Osteoblast (primary cell): ENCODE results near the gene DNAJA3. TPM values are rescaled to one million over a fixed set of nuclear protein-coding genes. Genes with fewer than 3 reads are reported as not detected.

Experiments
- DNase-seq: peaks from one replicate; pipeline ENCODE4 v3.0.0; 2011; ENCODE audit warnings: low spot score, mixed read lengths; ENCODE audit not compliant: insufficient read length; ENCODE audit errors: missing footprints
- H2AFZ ChIP-seq: 2 replicates; pipeline ENCODE4 v1.6.0; 2011; ENCODE audit warnings: mild to moderate bottlenecking, low read length
- H3K27ac ChIP-seq: 2 replicates; pipeline ENCODE4 v1.5.1; 2011; ENCODE audit warnings: mild to moderate bottlenecking, low read depth, low read length, moderate library complexity
- H3K27me3 ChIP-seq: 2 replicates; pipeline ENCODE4 v1.6.0; 2012; ENCODE audit warnings: mild to moderate bottlenecking, control low read depth, inconsistent platforms, low read length, moderate library complexity; ENCODE audit not compliant: insufficient read depth
- H3K36me3 ChIP-seq: 2 replicates; pipeline ENCODE4 v1.5.1; 2011; ENCODE audit warnings: mild to moderate bottlenecking, low read length, control low read depth, moderate library complexity; ENCODE audit not compliant: insufficient read depth
- H3K4me1 ChIP-seq: 2 replicates; pipeline ENCODE4 v1.5.1; 2011; ENCODE audit warnings: mild to moderate bottlenecking, low read length, control low read depth, moderate library complexity; ENCODE audit not compliant: insufficient read depth
- H3K4me2 ChIP-seq: 2 replicates; pipeline ENCODE4 v1.6.0; 2011; ENCODE audit warnings: mild to moderate bottlenecking, low read length; ENCODE audit not compliant: insufficient read depth
- H3K4me3 ChIP-seq: fragments of 200-600 bp; sonication (generic); 3 replicates; pipeline ENCODE4 v1.5.1; 2012; ENCODE audit warnings: mild to moderate bottlenecking, low read length, inconsistent platforms; ENCODE audit not compliant: insufficient read depth
- H3K79me2 ChIP-seq: 2 replicates; pipeline ENCODE4 v1.6.0; 2012; ENCODE audit warnings: mild to moderate bottlenecking, low read length, control low read depth, inconsistent platforms; ENCODE audit not compliant: insufficient read depth
- H3K9me3 ChIP-seq: 2 replicates; pipeline ENCODE4 v1.5.1; 2011; ENCODE audit warnings: low read depth, low read length, control low read depth
- H4K20me1 ChIP-seq: 2 replicates; pipeline ENCODE4 v1.6.0; 2012; ENCODE audit warnings: mild to moderate bottlenecking, low read length, control low read depth; ENCODE audit not compliant: insufficient read depth
- total RNA-seq: library from RNA; depleted of rRNA; stranded (reverse); fragments of >200 nt; gene quantifications from 2 replicates; pipeline ENCODE4 v1.2.3, GENCODE V29; 2012
- TF ChIP-seq, protein P1 (sequence below): IDR thresholded peaks from 2 replicates; pipeline ENCODE4 v1.5.1; 2011; ENCODE audit warnings: mild to moderate bottlenecking, low read depth, low read length, moderate library complexity; ENCODE audit errors: extremely low read depth

The DNAJA3 gene
- total RNA-seq, 1 donor = 30.0 TPM

DNA sequence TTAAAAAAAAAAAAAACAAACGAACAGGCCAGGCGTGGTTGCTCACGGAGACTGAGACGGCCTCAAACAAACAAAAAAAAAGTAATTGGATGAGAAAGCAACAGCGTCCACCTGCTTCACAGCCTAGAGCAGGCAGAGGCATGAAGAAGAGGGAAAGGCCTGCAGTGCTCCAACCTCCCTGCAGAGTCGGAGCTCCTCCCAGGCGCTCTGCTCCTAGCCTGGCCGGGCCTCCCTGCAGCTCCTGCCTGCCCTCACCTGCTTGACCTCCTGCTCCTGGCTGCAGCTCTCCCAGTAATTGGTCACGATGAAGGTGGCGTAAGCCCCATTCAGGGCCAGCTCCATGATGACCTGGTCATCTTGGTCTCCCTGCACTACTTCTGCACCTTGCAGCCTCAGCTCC lies 43.3 kb downstream of the DNAJA3 start:
- H3K27me3 ChIP-seq = no peaks in the 10 kb centered on the region
- no peak overlapping the region for H2AFZ ChIP-seq
- H3K4me2 ChIP-seq = no peak overlapping the region
- peaks cover 30% of the 10 kb centered on the region for H3K36me3 ChIP-seq
- peaks cover 2% of the 10 kb centered on the region for H3K79me2 ChIP-seq
- peaks cover 10% of the 10 kb centered on the region for H3K4me1 ChIP-seq
- H3K4me3 ChIP-seq = no peak overlapping the region
- no peak overlapping the region for H3K27ac ChIP-seq
- DNase-seq = no peak
- H3K9me3 ChIP-seq = no peaks in the 10 kb centered on the region
- no peaks in the 10 kb centered on the region for H4K20me1 ChIP-seq
- TF ChIP-seq, protein P1, sequence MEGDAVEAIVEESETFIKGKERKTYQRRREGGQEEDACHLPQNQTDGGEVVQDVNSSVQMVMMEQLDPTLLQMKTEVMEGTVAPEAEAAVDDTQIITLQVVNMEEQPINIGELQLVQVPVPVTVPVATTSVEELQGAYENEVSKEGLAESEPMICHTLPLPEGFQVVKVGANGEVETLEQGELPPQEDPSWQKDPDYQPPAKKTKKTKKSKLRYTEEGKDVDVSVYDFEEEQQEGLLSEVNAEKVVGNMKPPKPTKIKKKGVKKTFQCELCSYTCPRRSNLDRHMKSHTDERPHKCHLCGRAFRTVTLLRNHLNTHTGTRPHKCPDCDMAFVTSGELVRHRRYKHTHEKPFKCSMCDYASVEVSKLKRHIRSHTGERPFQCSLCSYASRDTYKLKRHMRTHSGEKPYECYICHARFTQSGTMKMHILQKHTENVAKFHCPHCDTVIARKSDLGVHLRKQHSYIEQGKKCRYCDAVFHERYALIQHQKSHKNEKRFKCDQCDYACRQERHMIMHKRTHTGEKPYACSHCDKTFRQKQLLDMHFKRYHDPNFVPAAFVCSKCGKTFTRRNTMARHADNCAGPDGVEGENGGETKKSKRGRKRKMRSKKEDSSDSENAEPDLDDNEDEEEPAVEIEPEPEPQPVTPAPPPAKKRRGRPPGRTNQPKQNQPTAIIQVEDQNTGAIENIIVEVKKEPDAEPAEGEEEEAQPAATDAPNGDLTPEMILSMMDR = no peak

DNA sequence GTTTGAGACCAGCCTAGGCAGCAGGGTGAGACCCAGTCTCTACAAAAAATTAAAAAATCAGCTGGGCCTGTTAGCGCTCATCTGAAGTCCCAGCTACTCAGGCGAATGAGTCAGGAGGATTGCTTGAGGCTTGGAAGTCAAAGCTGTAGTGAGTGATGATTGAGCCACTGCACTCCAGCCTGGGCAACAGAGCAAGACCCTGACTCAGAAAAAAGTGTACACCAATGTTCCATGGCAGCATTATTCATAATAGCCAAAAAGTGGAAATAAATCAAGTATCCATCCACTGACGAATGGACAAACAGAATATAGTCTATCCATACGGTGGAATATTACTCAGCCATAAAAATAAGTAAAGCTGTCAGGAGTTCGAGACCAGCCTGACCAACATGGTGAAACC lies 46.2 kb downstream of the DNAJA3 start:
- H2AFZ ChIP-seq = no peak overlapping the region
- no peak overlapping the region for H3K4me3 ChIP-seq
- no peak overlapping the region for H3K4me2 ChIP-seq
- peaks cover 13% of the 10 kb centered on the region for H3K79me2 ChIP-seq
- DNase-seq = no peak
- no peak overlapping the region for H3K27ac ChIP-seq
- H3K36me3 ChIP-seq = peaks cover 11% of the 10 kb centered on the region
- no peaks in the 10 kb centered on the region for H3K9me3 ChIP-seq
- TF ChIP-seq, protein P1 = no peak
- H3K27me3 ChIP-seq = no peaks in the 10 kb centered on the region
- H4K20me1 ChIP-seq = no peaks in the 10 kb centered on the region
- peaks cover 11% of the 10 kb centered on the region for H3K4me1 ChIP-seq

DNA sequence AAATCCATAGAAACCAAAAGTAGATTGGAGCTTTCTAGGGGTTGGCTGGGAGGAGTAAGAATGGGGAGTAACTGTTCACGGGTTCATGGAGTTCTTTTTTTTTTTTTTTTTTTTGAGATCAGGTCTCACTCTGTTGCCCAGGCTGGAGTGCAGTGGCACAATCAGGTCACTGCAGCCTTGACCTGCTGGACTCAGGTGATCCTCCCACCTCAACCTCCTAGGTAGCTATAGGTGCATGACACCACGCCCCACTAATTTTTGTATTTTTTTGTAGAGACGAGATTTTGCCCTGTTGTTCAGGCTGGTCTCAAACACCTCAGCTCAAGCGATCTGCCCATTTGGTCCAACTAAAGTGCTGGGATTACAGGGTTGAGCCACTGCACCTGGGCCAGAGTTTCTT lies 47.2 kb downstream of the DNAJA3 start:
- Histone ChIP-seq H2AFZ (no peak overlapping the region), H3K79me2 (peaks cover 23% of the 10 kb centered on the region), H3K4me3 (no peak overlapping the region), H3K9me3 (no peaks in the 10 kb centered on the region), H3K36me3 (peaks cover 9% of the 10 kb centered on the region), H3K4me1 (peaks cover 17% of the 10 kb centered on the region), H3K27ac (no peak overlapping the region), H3K27me3 (no peaks in the 10 kb centered on the region), H4K20me1 (peaks cover 2% of the 10 kb centered on the region), H3K4me2 (no peak overlapping the region)
- DNase-seq = no peak
- TF ChIP-seq, protein P1 = no peak

DNA sequence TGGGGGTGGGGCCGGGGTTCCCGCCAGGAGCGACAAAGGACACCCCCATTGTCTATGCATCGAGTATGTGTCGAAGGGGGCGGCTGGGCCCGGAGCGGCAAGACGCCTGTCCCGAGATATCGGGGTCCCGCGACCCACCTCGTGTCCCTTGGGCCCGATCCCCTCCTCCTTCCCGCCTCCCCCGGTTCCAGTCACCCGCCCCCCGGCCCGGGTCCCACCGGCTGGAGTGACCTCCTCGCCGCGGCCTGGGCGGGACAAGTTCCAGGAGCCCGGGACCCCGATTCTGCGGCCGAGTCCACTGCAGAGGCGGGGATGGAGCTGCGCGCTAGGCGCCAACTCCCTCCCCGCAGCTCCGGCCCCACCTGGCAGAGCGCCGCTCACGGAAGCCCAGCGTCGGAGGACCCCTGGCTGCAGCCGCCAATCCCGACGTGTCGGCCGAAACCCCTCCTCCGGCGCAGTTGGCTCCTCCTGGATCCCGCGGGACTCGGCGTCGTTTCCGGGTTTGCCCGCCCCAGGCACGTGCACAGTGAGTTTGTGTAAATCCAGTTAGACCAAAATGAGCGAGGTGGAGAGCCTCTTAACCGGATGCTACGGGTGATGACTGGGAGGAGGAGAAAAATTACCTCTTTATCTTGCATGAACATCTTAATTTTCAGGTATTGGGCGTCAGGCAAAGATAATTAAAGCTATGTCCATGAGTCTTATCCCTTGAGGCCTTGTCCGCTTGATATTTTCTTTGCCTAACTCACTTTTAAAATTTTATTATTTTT lies 48.7 kb downstream of the DNAJA3 start, which contains the start of gene NMRAL1:
Gene NMRAL1 (minus strand): TSS at position 434 of the 770 bp plus-strand sequence. CDS start 493 bp downstream, outside the sequence.
- TF ChIP-seq, protein P1 = no peak
- Histone ChIP-seq H3K79me2 (peaks cover 37% of the 10 kb centered on the region), H3K9me3 (no peaks in the 10 kb centered on the region), H3K4me1 (peaks cover 20% of the 10 kb centered on the region), H3K4me3 (peak within 1 kb of the TSS; percentile 84), H3K4me2 (peak within 1 kb of the TSS; percentile 86), H2AFZ (peak within 1 kb of the TSS; percentile 83), H3K27ac (peak within 1 kb of the TSS; percentile 60), H3K36me3 (peaks cover 6% of the 10 kb centered on the region), H4K20me1 (peaks cover 10% of the 10 kb centered on the region), H3K27me3 (no peaks in the 10 kb centered on the region)
- DNase-seq = peak; percentile 97
